Ovary (tissue), 9 donors: ENCODE results near the gene FOXP1. TPM values are rescaled to one million over a fixed set of nuclear protein-coding genes. Genes with fewer than 3 reads are reported as not detected.

Source experiments
- DNase-seq, 5 donors: peaks; one replicate each; pipeline ENCODE4 v3.0.0-alpha.2; 2019 to 2020
- H3K27ac ChIP-seq, 2 donors: fragments of 200-600 bp; one replicate each; pipeline versions ENCODE4 v1.5.1 to v1.8.0; 2019 to 2022
- H3K27me3 ChIP-seq: fragments of 200-600 bp; one replicate; pipeline ENCODE4 v1.8.0; 2022
- H3K36me3 ChIP-seq: fragments of 200-600 bp; sonication (generic); one replicate; pipeline ENCODE4 v1.5.1; 2019
- H3K4me1 ChIP-seq: one replicate; pipeline ENCODE4 v1.8.1; 2013; ENCODE audit warnings: mild to moderate bottlenecking, moderate library complexity; ENCODE audit not compliant: insufficient read depth
- H3K4me3 ChIP-seq: fragments of 200-600 bp; sonication (generic); one replicate; pipeline ENCODE4 v1.5.1; 2017
- H3K9me3 ChIP-seq, 2 donors: fragments of 200-600 bp in 1 of 2; sonication (generic) in 1 of 2; one replicate each; pipeline versions ENCODE4 v1.5.1 to v1.8.1; 2013 to 2019; ENCODE audit warnings: mild to moderate bottlenecking in 1 of 2, moderate library complexity in 1 of 2
- EP300 ChIP-seq: sonication (generic); formaldehyde crosslinking; IDR thresholded peaks from one replicate; pipeline ENCODE4 v1.6.1; 2017; ENCODE audit warnings: antibody characterized with exemption
- POLR2A ChIP-seq: fragments of 450-650 bp; IDR thresholded peaks from one replicate; pipeline ENCODE4 v1.6.1; 2017; ENCODE audit warnings: antibody characterized with exemption, mild to moderate bottlenecking, moderate library complexity
- WGBS, 3 donors: extraction: QIAGEN DNeasy Blood & Tissue Kit in 1 of 3; methylation state at CpG; one replicate each; pipeline versions ENCODE4 v1.1.5 to v1.1.7; 2013 to 2017; 5-methylcytosine and 5-hydroxymethylcytosine counted together
- intact Hi-C, 4 donors: fragments of 100-400 bp; cut with DNase I; formaldehyde crosslinking; loops; one replicate each; pipeline versions ENCODE4 v1.11.0 to v1.15.1; 2022 to 2023
- polyA plus RNA-seq, 2 donors: library from polyadenylated mRNA; stranded (reverse); fragments of 200-250 nt in 1 of 2; fragments of 350-450 nt in 1 of 2; fragmentation: Illumina TruSeq in 1 of 2; extraction: RNeasy Lipid Tissue Mini Kit (QIAGEN cat#74804) in 1 of 2; gene quantifications; one replicate each; pipeline ENCODE4 v1.2.3, GENCODE V29; 2013 to 2014
- total RNA-seq, 7 donors: library from RNA; depleted of rRNA in 2 of 7; stranded (reverse); fragments of >200 nt in 2 of 7; fragmentation: NEBNext Ultra II Directional in 3 of 7; extraction: Animal tissue kit (Norgen Biotek cat#: 25700) in 3 of 7; gene quantifications; one replicate each; pipeline versions ENCODE4 v1.1.0 to v1.2.4, GENCODE V29; 2016 to 2023
- TF ChIP-seq, protein P1 (sequence below), 3 donors: fragments of 450-650 bp in 2 of 3; fragments of 200-600 bp in 1 of 3; IDR thresholded peaks; one replicate each; pipeline versions ENCODE4 v1.5.1 to v1.8.0; 2016 to 2022; ENCODE audit warnings: antibody characterized with exemption in 3 of 3, mild to moderate bottlenecking in 1 of 3
- donor health status: DM: no; HTN: no; CAD: no; lungs with moderate emphysema.
- donor health status: DM: no; HTN: no; CAD: no.
- donor health status: Bipolar disorder and iron deficiency.
- donor health status: DM: yes; HTN: yes; CAD: no.
- donor health status: DM: no; HTN: no; CAD: no.
- donor health status: DM: yes; HTN: yes; CAD: no.

The FOXP1 gene
- total and polyA plus RNA-seq, 9 donors: 31.7 to 126 (median 114) TPM

DNA sequence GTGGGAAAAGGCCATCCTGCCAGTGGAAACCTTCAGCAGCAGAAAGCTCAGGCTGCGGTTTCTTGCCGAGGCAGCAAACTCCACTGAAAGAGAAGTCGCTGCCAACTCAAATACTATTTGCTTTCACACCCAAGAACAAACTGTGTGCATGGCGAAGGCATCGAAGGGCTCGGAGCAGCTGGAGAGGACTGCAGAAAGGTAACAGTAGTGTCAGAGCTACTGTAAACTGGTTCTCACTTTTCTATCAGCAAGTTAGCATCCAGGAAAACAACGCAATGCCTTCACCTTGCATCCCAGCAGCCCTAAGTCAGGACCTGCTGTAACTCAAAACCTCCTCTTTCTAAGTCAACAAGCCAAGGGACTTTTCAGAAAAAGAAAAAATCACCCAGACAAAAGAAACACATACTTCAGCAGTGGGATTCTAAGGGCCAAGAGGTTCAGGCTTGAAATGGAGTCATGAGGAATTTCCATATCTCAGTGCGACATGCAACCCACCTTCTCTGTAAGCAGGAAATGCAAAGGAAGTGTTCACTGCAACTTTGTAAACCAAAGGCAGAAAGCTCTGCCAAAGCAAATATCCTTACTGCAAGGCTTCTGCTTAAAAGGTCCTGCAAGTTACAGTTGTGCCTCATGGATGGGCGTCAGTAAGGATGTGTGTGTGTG is 193.5 kb downstream of the FOXP1 start:
- Histone ChIP-seq H3K9me3 (no peaks in the 10 kb centered on the region), H3K36me3 (no peaks in the 10 kb centered on the region), H3K27me3 (no peaks in the 10 kb centered on the region), H3K4me3 (no peak overlapping the region), H3K4me1 (no peaks in the 10 kb centered on the region), H3K27ac (no peak overlapping the region)
- intact Hi-C loops: no loop called here
- TF ChIP-seq POLR2A (no peak), EP300 (no peak)
- TF ChIP-seq, protein P1, sequence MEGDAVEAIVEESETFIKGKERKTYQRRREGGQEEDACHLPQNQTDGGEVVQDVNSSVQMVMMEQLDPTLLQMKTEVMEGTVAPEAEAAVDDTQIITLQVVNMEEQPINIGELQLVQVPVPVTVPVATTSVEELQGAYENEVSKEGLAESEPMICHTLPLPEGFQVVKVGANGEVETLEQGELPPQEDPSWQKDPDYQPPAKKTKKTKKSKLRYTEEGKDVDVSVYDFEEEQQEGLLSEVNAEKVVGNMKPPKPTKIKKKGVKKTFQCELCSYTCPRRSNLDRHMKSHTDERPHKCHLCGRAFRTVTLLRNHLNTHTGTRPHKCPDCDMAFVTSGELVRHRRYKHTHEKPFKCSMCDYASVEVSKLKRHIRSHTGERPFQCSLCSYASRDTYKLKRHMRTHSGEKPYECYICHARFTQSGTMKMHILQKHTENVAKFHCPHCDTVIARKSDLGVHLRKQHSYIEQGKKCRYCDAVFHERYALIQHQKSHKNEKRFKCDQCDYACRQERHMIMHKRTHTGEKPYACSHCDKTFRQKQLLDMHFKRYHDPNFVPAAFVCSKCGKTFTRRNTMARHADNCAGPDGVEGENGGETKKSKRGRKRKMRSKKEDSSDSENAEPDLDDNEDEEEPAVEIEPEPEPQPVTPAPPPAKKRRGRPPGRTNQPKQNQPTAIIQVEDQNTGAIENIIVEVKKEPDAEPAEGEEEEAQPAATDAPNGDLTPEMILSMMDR (IDR thresholded peaks at IDR 0.05): no peak
- WGBS, 3 donors: 12 to 17% (median 13%) methylated on average over 9 of the region's 9 CpGs
- peak; percentile 28 to 51 (median 46) for DNase-seq

DNA sequence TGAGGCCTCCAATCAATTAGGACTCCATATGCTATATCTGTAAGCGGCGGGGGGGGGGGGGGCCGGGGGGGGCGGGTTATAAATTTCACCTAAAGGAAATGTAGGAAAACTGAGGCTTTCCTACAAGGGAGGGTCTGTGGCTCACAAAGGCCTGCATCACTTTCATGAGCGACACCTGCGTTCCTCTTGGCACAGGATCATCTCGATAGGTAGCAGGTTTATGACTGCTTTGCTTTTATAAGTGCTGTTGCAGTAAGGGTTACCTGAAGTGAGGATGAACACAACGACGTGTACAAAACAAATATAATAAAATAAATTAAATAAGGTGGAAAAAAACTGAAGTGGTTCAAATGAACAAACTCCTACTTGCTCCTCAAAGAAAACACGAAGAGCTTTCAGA is 194.3 kb downstream of the FOXP1 start:
- Histone ChIP-seq H3K36me3 (no peaks in the 10 kb centered on the region), H3K27ac (no peak overlapping the region), H3K4me3 (no peak overlapping the region), H3K27me3 (no peaks in the 10 kb centered on the region), H3K4me1 (peaks cover 4% of the 10 kb centered on the region), H3K9me3 (no peaks in the 10 kb centered on the region)
- DNase-seq: no peak
- TF ChIP-seq, protein P1 (IDR thresholded peaks at IDR 0.05): no peak
- no peak for TF ChIP-seq POLR2A
- TF ChIP-seq EP300: no peak
- WGBS, 3 donors: 64 to 72% (median 65%) methylated on average over 10 of the region's 10 CpGs
- intact Hi-C loops: no loop called here

DNA sequence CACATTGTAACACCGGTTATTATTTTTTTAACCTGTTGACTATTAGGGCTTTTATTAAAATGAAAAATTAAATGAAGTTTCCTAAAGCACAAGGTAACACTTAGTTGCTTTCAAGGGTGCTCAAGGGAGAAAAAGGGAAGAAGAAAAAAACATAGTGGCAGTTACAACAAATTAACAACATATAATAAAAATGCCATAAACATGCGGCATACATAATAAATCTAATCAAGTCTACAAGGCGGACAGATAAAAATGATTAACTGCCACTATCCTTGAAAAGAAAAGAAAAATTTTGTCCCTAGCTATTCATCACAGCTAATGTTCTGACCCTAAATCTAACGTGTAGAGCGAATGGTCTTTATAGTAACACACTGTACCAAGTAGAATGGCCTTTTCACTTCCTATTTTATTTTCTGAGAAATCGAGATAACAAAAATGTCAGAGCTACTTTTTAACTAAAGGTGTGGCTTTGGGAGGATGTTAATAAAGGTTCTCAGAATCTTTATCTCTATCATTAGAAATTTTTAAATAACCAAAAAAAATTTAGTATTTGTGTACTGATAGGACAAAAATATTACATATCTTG is 194.9 kb downstream of the FOXP1 start:
- no peak for TF ChIP-seq POLR2A
- TF ChIP-seq, protein P1 (IDR thresholded peaks at IDR 0.05): no peak
- TF ChIP-seq EP300: no peak
- H3K27ac ChIP-seq: no peak overlapping the region
- no peaks in the 10 kb centered on the region for H3K27me3 ChIP-seq
- intact Hi-C loops: no loop called here
- no peak overlapping the region for H3K4me3 ChIP-seq
- H3K36me3 ChIP-seq: no peaks in the 10 kb centered on the region
- DNase-seq: no peak
- WGBS, 3 donors: 77 to 86% (median 86%) methylated on average over 6 of the region's 6 CpGs
- H3K9me3 ChIP-seq: no peaks in the 10 kb centered on the region
- peaks cover 7% of the 10 kb centered on the region for H3K4me1 ChIP-seq

DNA sequence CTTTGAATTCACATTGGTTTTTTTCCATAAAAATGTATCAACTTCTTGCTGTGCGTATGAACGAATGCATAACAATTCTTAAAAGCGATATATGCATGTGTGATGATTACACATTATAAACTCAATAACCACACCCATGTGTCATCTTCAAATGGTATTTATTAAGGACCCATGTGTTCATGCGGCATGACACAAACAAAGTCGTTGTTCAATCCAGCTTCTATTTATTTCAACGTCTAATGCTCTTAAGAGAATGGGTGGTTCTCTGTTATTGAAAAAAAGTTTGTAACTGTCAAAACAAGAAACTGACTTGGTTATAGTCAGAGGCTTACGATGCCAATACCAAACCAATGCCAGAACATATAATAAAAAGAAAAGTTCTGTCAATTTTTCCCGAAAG is 195.9 kb downstream of the FOXP1 start:
- WGBS, 3 donors: 90 to 96% (median 92%) methylated on average over 8 of the region's 8 CpGs
- DNase-seq: no peak
- no peaks in the 10 kb centered on the region for H3K27me3 ChIP-seq
- intact Hi-C loops: no loop called here
- no peak for TF ChIP-seq EP300
- TF ChIP-seq, protein P1 (IDR thresholded peaks at IDR 0.05): no peak
- no peak for TF ChIP-seq POLR2A
- no peaks in the 10 kb centered on the region for H3K36me3 ChIP-seq
- peaks cover 7% of the 10 kb centered on the region for H3K4me1 ChIP-seq
- H3K9me3 ChIP-seq: no peaks in the 10 kb centered on the region
- no peak overlapping the region for H3K4me3 ChIP-seq
- H3K27ac ChIP-seq: no peak overlapping the region
